GM23338 (cell line): ENCODE results near the gene SIRT3. TPM values are rescaled to one million over a fixed set of nuclear protein-coding genes. Genes with fewer than 3 reads are reported as not detected.

Source experiments
- ATAC-seq: fragments of 200-7000 bp; cut with Tn5 transposase; 3 replicates; pipeline ENCODE4 v1.9.1; 2020
- DNase-seq: peaks from one replicate; pipeline ENCODE4 v3.0.0-alpha.2; 2015; ENCODE audit warnings: low spot score
- H2AFZ ChIP-seq: fragments of 200-600 bp; sonication (generic); 2 replicates; pipeline ENCODE4 v1.8.0; 2016; ENCODE audit warnings: antibody characterized with exemption, mild to moderate bottlenecking, moderate library complexity
- H3F3A ChIP-seq: fragments of 200-600 bp; sonication (generic); replicated peaks from 2 replicates; pipeline ENCODE4 v1.8.0; 2017; ENCODE audit warnings: antibody characterized with exemption, mixed run types, low read depth
- H3K27ac ChIP-seq: fragments of 200-600 bp; sonication (generic); 2 replicates; pipeline ENCODE4 v1.6.1; 2016; ENCODE audit warnings: low read depth
- H3K27me3 ChIP-seq: fragments of 200-600 bp; sonication (generic); 2 replicates; pipeline ENCODE4 v1.8.0; 2016; ENCODE audit warnings: mild to moderate bottlenecking, mixed run types, moderate library complexity; ENCODE audit not compliant: insufficient read depth
- H3K36me3 ChIP-seq: fragments of 200-600 bp; sonication (generic); 2 replicates; pipeline ENCODE4 v1.8.0; 2016; ENCODE audit warnings: mild to moderate bottlenecking; ENCODE audit not compliant: insufficient read depth
- H3K4me1 ChIP-seq: fragments of 200-600 bp; sonication (generic); 2 replicates; pipeline ENCODE4 v1.8.0; 2016; ENCODE audit warnings: mild to moderate bottlenecking, moderate library complexity; ENCODE audit not compliant: insufficient read depth
- H3K4me2 ChIP-seq: fragments of 200-600 bp; sonication (generic); 2 replicates; pipeline ENCODE4 v1.7.1; 2017; ENCODE audit warnings: mixed run types
- H3K4me3 ChIP-seq: fragments of 200-600 bp; sonication (generic); 2 replicates; pipeline ENCODE4 v1.6.1; 2016; ENCODE audit warnings: mixed run types
- H3K79me2 ChIP-seq: fragments of 200-600 bp; sonication (generic); replicated peaks from 2 replicates; pipeline ENCODE4 v1.8.0; 2017; ENCODE audit warnings: mild to moderate bottlenecking; ENCODE audit not compliant: insufficient read depth
- H3K9me2 ChIP-seq: fragments of 200-600 bp; sonication (generic); 2 replicates; pipeline ENCODE4 v1.8.0; 2017; ENCODE audit not compliant: insufficient read depth
- H4K20me1 ChIP-seq: fragments of 200-600 bp; sonication (generic); replicated peaks from 2 replicates; pipeline ENCODE4 v1.8.0; 2017; ENCODE audit warnings: mild to moderate bottlenecking; ENCODE audit not compliant: insufficient read depth
- H3K27ac Mint-ChIP-seq: 2 replicates; pipeline ENCODE4 v1.8.0; 2020; ENCODE audit warnings: inconsistent platforms, mild to moderate bottlenecking, moderate library complexity, mixed read lengths
- H3K27me3 Mint-ChIP-seq: 3 replicates; pipeline ENCODE4 v1.8.0; 2022; ENCODE audit warnings: low read depth, mild to moderate bottlenecking, moderate library complexity, mixed read lengths, inconsistent platforms; ENCODE audit not compliant: insufficient read depth, poor library complexity
- H3K36me3 Mint-ChIP-seq: 3 replicates; pipeline ENCODE4 v1.8.0; 2021; ENCODE audit warnings: low read depth, mild to moderate bottlenecking, inconsistent platforms, moderate library complexity, mixed read lengths
- H3K4me1 Mint-ChIP-seq: 3 replicates; pipeline ENCODE4 v1.8.0; 2020; ENCODE audit warnings: mild to moderate bottlenecking, inconsistent platforms, mixed read lengths
- H3K4me3 Mint-ChIP-seq: 3 replicates; pipeline ENCODE4 v1.8.0; 2021; ENCODE audit warnings: moderate library complexity, mild to moderate bottlenecking, inconsistent platforms, mixed read lengths
- H3K9me3 Mint-ChIP-seq: 3 replicates; pipeline ENCODE4 v1.8.0; 2020; ENCODE audit warnings: moderate library complexity, mild to moderate bottlenecking, inconsistent platforms, mixed read lengths
- CREB1 ChIP-seq: fragments of 250-450 bp; sonication (Bioruptor Pico); IDR thresholded peaks from 2 replicates; pipeline ENCODE4 v1.5.0; 2020; ENCODE audit warnings: low read depth, mild to moderate bottlenecking, moderate library complexity
- EZH2 ChIP-seq: fragments of 200-600 bp; sonication (generic); IDR thresholded peaks from one replicate; pipeline ENCODE4 v1.8.0; 2017; ENCODE audit warnings: antibody characterized with exemption, mild to moderate bottlenecking, low read depth; ENCODE audit not compliant: unreplicated experiment
- EZH2phosphoT487 ChIP-seq: fragments of 200-600 bp; sonication (generic); IDR thresholded peaks from one replicate; pipeline ENCODE4 v1.8.1; 2018; ENCODE audit warnings: antibody characterized with exemption; ENCODE audit not compliant: unreplicated experiment
- JUNB ChIP-seq: IDR thresholded peaks from one replicate; pipeline ENCODE4 v1.6.1; 2016; ENCODE audit warnings: antibody characterized with exemption; ENCODE audit not compliant: unreplicated experiment
- NANOG ChIP-seq: IDR thresholded peaks from 2 replicates; pipeline ENCODE4 v1.6.1; 2016; ENCODE audit warnings: antibody characterized with exemption, borderline replicate concordance
- POLR2AphosphoS5 ChIP-seq: IDR thresholded peaks from 2 replicates; pipeline ENCODE4 v1.6.1; 2016; ENCODE audit warnings: antibody characterized with exemption, low read depth
- STAT1 ChIP-seq: IDR thresholded peaks from one replicate; pipeline ENCODE4 v1.6.1; 2016; ENCODE audit warnings: antibody characterized with exemption; ENCODE audit not compliant: unreplicated experiment
- ZNF114 ChIP-seq: fragments of 250-450 bp; sonication (Bioruptor Pico); IDR thresholded peaks from 2 replicates; pipeline ENCODE4 v1.5.0; 2020; ENCODE audit warnings: mild to moderate bottlenecking, moderate library complexity
- ZNF331 ChIP-seq: fragments of 250-450 bp; sonication (Bioruptor Pico); IDR thresholded peaks from 2 replicates; pipeline ENCODE4 v1.5.0; 2020; ENCODE audit warnings: low read depth, mild to moderate bottlenecking, moderate library complexity
- polyA plus RNA-seq: library from polyadenylated mRNA; unstranded; fragments of >200 nt; fragmentation: Nextera tagmentation; extraction: Ambion mirVana; gene quantifications from 2 replicates; pipeline ENCODE4 v1.2.1, GENCODE V29; 2016
- total RNA-seq: library from RNA; depleted of rRNA; stranded (reverse); fragments of >200 nt; shearing (Covaris generic); gene quantifications from 2 replicates; pipeline ENCODE4 v1.2.3, GENCODE V29; 2014
- TF ChIP-seq, protein P1 (sequence below), 2 experiments: fragments of 200-600 bp in 1 of 2; sonication (generic) in 1 of 2; conservative IDR thresholded peaks; 2 replicates each; pipeline versions ENCODE4 v1.5.1 to v1.6.1; 2016 to 2017; ENCODE audit warnings: antibody characterized with exemption in 2 of 2, low read depth in 2 of 2, mild to moderate bottlenecking in 2 of 2, moderate library complexity in 1 of 2
- TF ChIP-seq, protein P2 (sequence below): IDR thresholded peaks from one replicate; pipeline ENCODE4 v1.6.1; 2018; ENCODE audit warnings: antibody characterized with exemption; ENCODE audit not compliant: unreplicated experiment
- TF ChIP-seq, protein P3 (sequence below): IDR thresholded peaks from 2 replicates; pipeline ENCODE4 v1.6.1; 2016; ENCODE audit warnings: antibody characterized with exemption

SIRT3 gene
- total and polyA plus RNA-seq, 2 experiments from 2014 or later, result 7.0 to 11.4 TPM

GRCh38 chr11:282630-283360 is 46.7 kb upstream of the SIRT3 start (continued):
- TF ChIP-seq, protein P1, sequence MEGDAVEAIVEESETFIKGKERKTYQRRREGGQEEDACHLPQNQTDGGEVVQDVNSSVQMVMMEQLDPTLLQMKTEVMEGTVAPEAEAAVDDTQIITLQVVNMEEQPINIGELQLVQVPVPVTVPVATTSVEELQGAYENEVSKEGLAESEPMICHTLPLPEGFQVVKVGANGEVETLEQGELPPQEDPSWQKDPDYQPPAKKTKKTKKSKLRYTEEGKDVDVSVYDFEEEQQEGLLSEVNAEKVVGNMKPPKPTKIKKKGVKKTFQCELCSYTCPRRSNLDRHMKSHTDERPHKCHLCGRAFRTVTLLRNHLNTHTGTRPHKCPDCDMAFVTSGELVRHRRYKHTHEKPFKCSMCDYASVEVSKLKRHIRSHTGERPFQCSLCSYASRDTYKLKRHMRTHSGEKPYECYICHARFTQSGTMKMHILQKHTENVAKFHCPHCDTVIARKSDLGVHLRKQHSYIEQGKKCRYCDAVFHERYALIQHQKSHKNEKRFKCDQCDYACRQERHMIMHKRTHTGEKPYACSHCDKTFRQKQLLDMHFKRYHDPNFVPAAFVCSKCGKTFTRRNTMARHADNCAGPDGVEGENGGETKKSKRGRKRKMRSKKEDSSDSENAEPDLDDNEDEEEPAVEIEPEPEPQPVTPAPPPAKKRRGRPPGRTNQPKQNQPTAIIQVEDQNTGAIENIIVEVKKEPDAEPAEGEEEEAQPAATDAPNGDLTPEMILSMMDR (conservative IDR thresholded peaks at IDR 0.05; ENCODE audit: low read depth in 2 of 2), result no peak
- TF ChIP-seq EZH2phosphoT487 (no peak), NANOG (no peak), CREB1 (CRISPR knock-in tag) (no peak), ZNF114 (CRISPR knock-in tag) (no peak), JUNB (no peak), POLR2AphosphoS5 (no peak), ZNF331 (CRISPR knock-in tag) (no peak), EZH2 (no peak)

- H3K4me1 ChIP-seq, result no peaks in the 10 kb centered on the region
- Mint-ChIP-seq H3K27me3 (peaks cover 64% of the 10 kb centered on the region), H3K4me1 (peaks cover 28% of the 10 kb centered on the region), H3K4me3 (no peak overlapping the region; the same call in 2 of the 3 replicates), H3K9me3 (peaks cover 2% of the 10 kb centered on the region; the same call in 1 of the 3 replicates), H3K36me3 (no peaks in the 10 kb centered on the region; the same call in 2 of the 3 replicates), H3K27ac (no peak overlapping the region)
- H3K4me2 ChIP-seq, result no peak overlapping the region
- H2AFZ ChIP-seq, result no peak overlapping the region
- H3K4me3 ChIP-seq, result no peak overlapping the region
- peaks cover 65% of the 10 kb centered on the region for H3K27me3 ChIP-seq
- no peaks in the 10 kb centered on the region for H3K9me2 ChIP-seq
- ATAC-seq (no peak), DNase-seq (no peak)
- no peaks in the 10 kb centered on the region for H4K20me1 ChIP-seq
- H3F3A ChIP-seq, result peaks cover 3% of the 10 kb centered on the region; the same call in 1 of the 2 replicates
- H3K79me2 ChIP-seq, result no peaks in the 10 kb centered on the region
- H3K27ac ChIP-seq, result no peak overlapping the region
- H3K36me3 ChIP-seq, result no peaks in the 10 kb centered on the region
- TF ChIP-seq, protein P2, sequence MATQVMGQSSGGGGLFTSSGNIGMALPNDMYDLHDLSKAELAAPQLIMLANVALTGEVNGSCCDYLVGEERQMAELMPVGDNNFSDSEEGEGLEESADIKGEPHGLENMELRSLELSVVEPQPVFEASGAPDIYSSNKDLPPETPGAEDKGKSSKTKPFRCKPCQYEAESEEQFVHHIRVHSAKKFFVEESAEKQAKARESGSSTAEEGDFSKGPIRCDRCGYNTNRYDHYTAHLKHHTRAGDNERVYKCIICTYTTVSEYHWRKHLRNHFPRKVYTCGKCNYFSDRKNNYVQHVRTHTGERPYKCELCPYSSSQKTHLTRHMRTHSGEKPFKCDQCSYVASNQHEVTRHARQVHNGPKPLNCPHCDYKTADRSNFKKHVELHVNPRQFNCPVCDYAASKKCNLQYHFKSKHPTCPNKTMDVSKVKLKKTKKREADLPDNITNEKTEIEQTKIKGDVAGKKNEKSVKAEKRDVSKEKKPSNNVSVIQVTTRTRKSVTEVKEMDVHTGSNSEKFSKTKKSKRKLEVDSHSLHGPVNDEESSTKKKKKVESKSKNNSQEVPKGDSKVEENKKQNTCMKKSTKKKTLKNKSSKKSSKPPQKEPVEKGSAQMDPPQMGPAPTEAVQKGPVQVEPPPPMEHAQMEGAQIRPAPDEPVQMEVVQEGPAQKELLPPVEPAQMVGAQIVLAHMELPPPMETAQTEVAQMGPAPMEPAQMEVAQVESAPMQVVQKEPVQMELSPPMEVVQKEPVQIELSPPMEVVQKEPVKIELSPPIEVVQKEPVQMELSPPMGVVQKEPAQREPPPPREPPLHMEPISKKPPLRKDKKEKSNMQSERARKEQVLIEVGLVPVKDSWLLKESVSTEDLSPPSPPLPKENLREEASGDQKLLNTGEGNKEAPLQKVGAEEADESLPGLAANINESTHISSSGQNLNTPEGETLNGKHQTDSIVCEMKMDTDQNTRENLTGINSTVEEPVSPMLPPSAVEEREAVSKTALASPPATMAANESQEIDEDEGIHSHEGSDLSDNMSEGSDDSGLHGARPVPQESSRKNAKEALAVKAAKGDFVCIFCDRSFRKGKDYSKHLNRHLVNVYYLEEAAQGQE, result no peak
- TF ChIP-seq, protein P3, sequence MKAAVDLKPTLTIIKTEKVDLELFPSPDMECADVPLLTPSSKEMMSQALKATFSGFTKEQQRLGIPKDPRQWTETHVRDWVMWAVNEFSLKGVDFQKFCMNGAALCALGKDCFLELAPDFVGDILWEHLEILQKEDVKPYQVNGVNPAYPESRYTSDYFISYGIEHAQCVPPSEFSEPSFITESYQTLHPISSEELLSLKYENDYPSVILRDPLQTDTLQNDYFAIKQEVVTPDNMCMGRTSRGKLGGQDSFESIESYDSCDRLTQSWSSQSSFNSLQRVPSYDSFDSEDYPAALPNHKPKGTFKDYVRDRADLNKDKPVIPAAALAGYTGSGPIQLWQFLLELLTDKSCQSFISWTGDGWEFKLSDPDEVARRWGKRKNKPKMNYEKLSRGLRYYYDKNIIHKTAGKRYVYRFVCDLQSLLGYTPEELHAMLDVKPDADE, result no peak
- TF ChIP-seq NANOG (no peak), POLR2AphosphoS5 (no peak), STAT1 (no peak), JUNB (no peak), ZNF331 (CRISPR knock-in tag) (no peak)
Observed at GRCh38 chr11:282171-282570, 46.0 kb upstream of the SIRT3 start.
